HG02943 (cell line): ENCODE results near the gene SFMBT1.

Experiments used
- ATAC-seq: cut with Tn5 transposase; IDR thresholded peaks from one replicate; pipeline ENCODE4 v1.9.1; 2021; ENCODE audit warnings: mild to moderate bottlenecking, low read depth, moderate library complexity; ENCODE audit not compliant: unreplicated experiment

The SFMBT1 gene

GRCh38 chr3:53045518-53046170 is at the start of gene SFMBT1:
Gene SFMBT1, minus strand, starts transcription at chr3:53046073. Its CDS starts 76,945 bp downstream, at chr3:52969128.
- ATAC-seq = peak; percentile 40

- ATAC-seq = no peak
Observed at GRCh38 chr3:53092942-53093341, 47.1 kb upstream of the SFMBT1 start.

- ATAC-seq = no peak
Observed at GRCh38 chr3:53092216-53092615, 46.3 kb upstream of the SFMBT1 start.

GRCh38 chr3:53091011-53091410 is 45.1 kb upstream of the SFMBT1 start:
- ATAC-seq = no peak

- ATAC-seq = no peak
Observed at GRCh38 chr3:53089511-53089910, 43.6 kb upstream of the SFMBT1 start.

GRCh38 chr3:53085476-53085875 is 39.6 kb upstream of the SFMBT1 start:
- no peak for ATAC-seq

GRCh38 chr3:53084310-53085001 is 38.6 kb upstream of the SFMBT1 start:
- no peak for ATAC-seq

- ATAC-seq = no peak
Observed at GRCh38 chr3:53083949-53084309, 38.1 kb upstream of the SFMBT1 start.

- ATAC-seq = no peak
Observed at GRCh38 chr3:53083521-53083920, 37.6 kb upstream of the SFMBT1 start.

GRCh38 chr3:53082736-53083135 is 36.9 kb upstream of the SFMBT1 start:
- no peak for ATAC-seq

- no peak for ATAC-seq
Observed at GRCh38 chr3:53081318-53081717, 35.4 kb upstream of the SFMBT1 start.

GRCh38 chr3:53080612-53081205 is 34.8 kb upstream of the SFMBT1 start:
- no peak for ATAC-seq

- no peak for ATAC-seq
Observed at GRCh38 chr3:53079791-53080555, 34.1 kb upstream of the SFMBT1 start.

- ATAC-seq = no peak
Observed at GRCh38 chr3:53079147-53079546, 33.3 kb upstream of the SFMBT1 start.

GRCh38 chr3:53078656-53079055 is 32.8 kb upstream of the SFMBT1 start:
- ATAC-seq = no peak

GRCh38 chr3:53077476-53078220 is 31.8 kb upstream of the SFMBT1 start:
- no peak for ATAC-seq

- ATAC-seq = no peak
Observed at GRCh38 chr3:53075743-53076140, 29.9 kb upstream of the SFMBT1 start.

- no peak for ATAC-seq
Observed at GRCh38 chr3:53074761-53075742, 29.2 kb upstream of the SFMBT1 start.

- no peak for ATAC-seq
Observed at GRCh38 chr3:53074366-53074696, 28.5 kb upstream of the SFMBT1 start.
